H9 (cell line): ENCODE measurements around the gene SYNGR2. TPM values are rescaled to one million over a fixed set of nuclear protein-coding genes. Genes with fewer than 3 reads are reported as not detected.
A peak's percentile ranks its signal among the peaks of the same experiment; 100 is the strongest.

Experiments used
- DNase-seq: peaks from one replicate; pipeline ENCODE4 v3.0.0-alpha.2; 2017
- H2AFZ ChIP-seq: one replicate; pipeline ENCODE4 v1.6.1; 2013; ENCODE audit warnings: mild to moderate bottlenecking, low read length, control low read depth, moderate library complexity
- H2AK5ac ChIP-seq: 2 replicates; pipeline ENCODE4 v1.6.1; 2013; ENCODE audit warnings: low read length, control low read depth, mixed read lengths; ENCODE audit not compliant: insufficient read length
- H2BK120ac ChIP-seq: one replicate; pipeline ENCODE4 v1.6.1; 2013; ENCODE audit warnings: low read depth, mild to moderate bottlenecking, low read length, control low read depth, inconsistent platforms; ENCODE audit not compliant: poor library complexity, severe bottlenecking
- H2BK12ac ChIP-seq: 2 replicates; pipeline ENCODE4 v1.6.1; 2013; ENCODE audit warnings: low read length, control low read depth, mixed read lengths, low read depth; ENCODE audit not compliant: insufficient read length
- H2BK15ac ChIP-seq: 2 replicates; pipeline ENCODE4 v1.6.1; 2013; ENCODE audit warnings: low read depth, low read length, control low read depth
- H2BK20ac ChIP-seq: one replicate; pipeline ENCODE4 v1.6.1; 2013; ENCODE audit warnings: low read depth, mild to moderate bottlenecking, low read length, control low read depth, inconsistent platforms; ENCODE audit not compliant: poor library complexity, severe bottlenecking
- H2BK5ac ChIP-seq: 2 replicates; pipeline ENCODE4 v1.6.1; 2013; ENCODE audit warnings: low read length, control low read depth, mixed read lengths; ENCODE audit not compliant: insufficient read length
- H3K14ac ChIP-seq: 2 replicates; pipeline ENCODE4 v1.6.1; 2013; ENCODE audit warnings: low read length, control low read depth; ENCODE audit not compliant: insufficient read depth
- H3K18ac ChIP-seq: 2 replicates; pipeline ENCODE4 v1.6.1; 2013; ENCODE audit warnings: low read depth, mild to moderate bottlenecking, mixed read lengths, low read length, control low read depth; ENCODE audit not compliant: insufficient read length
- H3K23ac ChIP-seq: 2 replicates; pipeline ENCODE4 v1.6.1; 2013; ENCODE audit warnings: low read length, control low read depth, mixed read lengths, low read depth; ENCODE audit not compliant: insufficient read length
- H3K23me2 ChIP-seq: 2 replicates; pipeline ENCODE4 v1.6.1; 2013; ENCODE audit warnings: low read depth, mild to moderate bottlenecking, mixed read lengths, low read length, control low read depth; ENCODE audit not compliant: insufficient read length, poor library complexity, severe bottlenecking
- H3K27ac ChIP-seq: 2 replicates; pipeline ENCODE4 v1.5.1; 2013; ENCODE audit warnings: low read length, control low read depth, mixed read lengths, low read depth; ENCODE audit not compliant: insufficient read length
- H3K27me3 ChIP-seq: 2 replicates; pipeline ENCODE4 v1.6.1; 2013; ENCODE audit warnings: low read length, control low read depth, inconsistent platforms; ENCODE audit not compliant: insufficient read depth
- H3K4ac ChIP-seq: 2 replicates; pipeline ENCODE4 v1.6.1; 2013; ENCODE audit warnings: low read depth, mild to moderate bottlenecking, control low read depth, inconsistent platforms, low read length, moderate library complexity
- H3K4me1 ChIP-seq: 2 replicates; pipeline ENCODE4 v1.6.1; 2013; ENCODE audit warnings: low read length, control low read depth, inconsistent platforms; ENCODE audit not compliant: insufficient read depth
- H3K4me2 ChIP-seq: 2 replicates; pipeline ENCODE4 v1.6.1; 2013; ENCODE audit warnings: low read length, control low read depth, mixed read lengths; ENCODE audit not compliant: insufficient read length, insufficient read depth
- H3K56ac ChIP-seq: 2 replicates; pipeline ENCODE4 v1.6.1; 2013; ENCODE audit warnings: low read depth, mild to moderate bottlenecking, mixed read lengths, low read length, control low read depth; ENCODE audit not compliant: insufficient read length
- H3K79me1 ChIP-seq: 2 replicates; pipeline ENCODE4 v1.6.1; 2013; ENCODE audit warnings: low read depth, mild to moderate bottlenecking, moderate library complexity, low read length, control low read depth, inconsistent platforms; ENCODE audit not compliant: insufficient read depth, poor library complexity, severe bottlenecking
- H3K79me2 ChIP-seq: 2 replicates; pipeline ENCODE4 v1.6.1; 2013; ENCODE audit warnings: low read length, control low read depth, inconsistent platforms; ENCODE audit not compliant: insufficient read depth
- H3K9ac ChIP-seq: 2 replicates; pipeline ENCODE4 v1.6.1; 2013; ENCODE audit warnings: low read length, control low read depth, mixed read lengths; ENCODE audit not compliant: insufficient read length; ENCODE audit errors: extremely low read depth
- H3K9me3 ChIP-seq: one replicate; pipeline ENCODE4 v1.6.1; 2013; ENCODE audit warnings: low read depth, low read length, inconsistent platforms; ENCODE audit not compliant: control insufficient read depth
- H3T11ph ChIP-seq: one replicate; pipeline ENCODE4 v1.6.1; 2013; ENCODE audit warnings: mild to moderate bottlenecking, low read length, control low read depth, inconsistent platforms
- H4K20me1 ChIP-seq: one replicate; pipeline ENCODE4 v1.6.1; 2013; ENCODE audit not compliant: control insufficient read depth, insufficient read length, insufficient read depth
- H4K5ac ChIP-seq: 2 replicates; pipeline ENCODE4 v1.6.1; 2013; ENCODE audit warnings: low read depth, mild to moderate bottlenecking, mixed read lengths, low read length, control low read depth; ENCODE audit not compliant: insufficient read length
- H4K8ac ChIP-seq: replicated peaks from 2 replicates; pipeline ENCODE4 v1.6.1; 2013; ENCODE audit warnings: low read length, control low read depth, mixed read lengths, low read depth; ENCODE audit not compliant: insufficient read length
- H4K91ac ChIP-seq: 2 replicates; pipeline ENCODE4 v1.6.1; 2013; ENCODE audit warnings: low read depth, mild to moderate bottlenecking, moderate library complexity, mixed read lengths, low read length, control low read depth; ENCODE audit not compliant: insufficient read length
- H3K27ac Mint-ChIP-seq, 3 experiments: 2 replicates in 2 of 3; 3 replicates in 1 of 3; pipeline ENCODE4 v1.8.0; 2020 to 2021; ENCODE audit warnings: mixed read lengths in 3 of 3, mild to moderate bottlenecking in 1 of 3, moderate library complexity in 1 of 3
- H3K27me3 Mint-ChIP-seq: 2 replicates; pipeline ENCODE4 v1.8.0; 2021; ENCODE audit warnings: low read depth, mild to moderate bottlenecking, moderate library complexity, mixed read lengths
- H3K36me3 Mint-ChIP-seq, 3 experiments: 2 replicates in 2 of 3; 3 replicates in 1 of 3; pipeline ENCODE4 v1.8.0; 2020 to 2021; ENCODE audit warnings: low read depth in 3 of 3, mixed read lengths in 3 of 3; ENCODE audit not compliant: insufficient read depth in 1 of 3
- H3K4me1 Mint-ChIP-seq, 2 experiments: 2 replicates each; pipeline ENCODE4 v1.8.0; 2020; ENCODE audit warnings: mixed read lengths in 2 of 2
- H3K4me3 Mint-ChIP-seq, 2 experiments: 2 replicates in 1 of 2; 3 replicates in 1 of 2; pipeline ENCODE4 v1.8.0; 2020 to 2021; ENCODE audit warnings: mild to moderate bottlenecking in 2 of 2, mixed read lengths in 2 of 2, moderate library complexity in 1 of 2
- H3K9me3 Mint-ChIP-seq, 2 experiments: 2 replicates in 1 of 2; 3 replicates in 1 of 2; pipeline ENCODE4 v1.8.0; 2020; ENCODE audit warnings: mild to moderate bottlenecking in 2 of 2, mixed read lengths in 2 of 2, moderate library complexity in 1 of 2
- WGBS: extraction: QIAGEN DNeasy Blood & Tissue Kit; methylation state at CpG from one replicate; pipeline ENCODE4 v1.1.7; 2013; ENCODE audit warnings: missing lambda C conversion rate, low lambda C conversion rate, mixed read lengths; ENCODE audit not compliant: insufficient read length; ENCODE audit errors: extremely low coverage; 5-methylcytosine and 5-hydroxymethylcytosine counted together
- total RNA-seq: library from RNA; stranded (reverse); gene quantifications from 2 replicates; pipeline ENCODE4 v1.2.1, GENCODE V29; 2021
- TF ChIP-seq, protein P1 (sequence below): fragments of 200-600 bp; sonication (generic); conservative IDR thresholded peaks from 3 replicates; pipeline ENCODE4 v1.8.0; 2021; ENCODE audit warnings: antibody characterized with exemption, mild to moderate bottlenecking

The SYNGR2 gene
- total RNA-seq, 1 experiment from 2014 or later: 41.0 TPM

DNA sequence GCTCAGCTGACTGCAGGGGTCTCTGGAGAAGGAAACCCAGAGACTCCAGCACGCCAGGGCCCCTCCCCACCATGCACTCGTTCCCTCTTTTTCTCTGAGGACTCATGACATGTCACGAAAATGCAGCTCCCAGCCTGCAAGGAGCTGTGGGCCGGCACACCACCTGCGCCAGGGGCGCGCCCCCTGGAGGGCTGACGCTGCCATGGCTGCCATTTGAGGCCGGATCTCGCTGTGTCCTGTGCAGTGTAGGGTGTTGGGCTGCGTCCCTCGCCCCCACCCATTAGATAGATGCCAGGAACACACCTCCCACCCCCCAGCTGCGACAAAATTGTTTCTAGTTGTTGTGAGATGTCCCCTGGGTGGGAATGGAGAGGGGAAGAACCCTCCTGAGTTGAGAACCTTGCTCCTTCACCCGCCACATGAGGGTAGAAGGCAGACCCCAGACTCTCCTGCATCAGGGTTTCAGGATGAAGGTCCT lies 8.2 kb downstream of the SYNGR2 start:
- Histone ChIP-seq H4K5ac (no peak overlapping the region), H2BK20ac (no peak overlapping the region), H3K4me1 (no peaks in the 10 kb centered on the region; the same call in 1 of the 2 replicates), H3K56ac (no peak overlapping the region), H3K79me2 (no peaks in the 10 kb centered on the region), H2BK120ac (no peak overlapping the region), H3K9me3 (no peaks in the 10 kb centered on the region), H3K9ac (no peak overlapping the region), H3K4ac (no peak overlapping the region), H4K91ac (no peak overlapping the region), H4K20me1 (no peaks in the 10 kb centered on the region), H2AFZ (no peak overlapping the region), H2BK15ac (no peak overlapping the region), H2BK12ac (no peak overlapping the region), H2BK5ac (no peak overlapping the region), H3K79me1 (no peaks in the 10 kb centered on the region), H4K8ac (no peak overlapping the region), H2AK5ac (no peak overlapping the region), H3K4me2 (no peak overlapping the region), H3K27ac (no peak overlapping the region), H3K18ac (no peak overlapping the region), H3K23ac (no peak overlapping the region), H3K14ac (no peak overlapping the region), H3K23me2 (no peaks in the 10 kb centered on the region), H3K27me3 (no peaks in the 10 kb centered on the region), H3T11ph (no peak overlapping the region)
- H3K27ac Mint-ChIP-seq: peak overlapping the region in 1 of 3 experiments; percentile 57; a peak in 1 of 7 replicates
- H3K36me3 Mint-ChIP-seq: peaks cover 49 to 79% (median 73%) of the 10 kb centered on the region in 3 experiments
- H3K4me1 Mint-ChIP-seq: peaks cover 26 to 41% of the 10 kb centered on the region in 2 experiments
- no peaks in the 10 kb centered on the region; a peak in 1 of 5 replicates for H3K9me3 Mint-ChIP-seq
- DNase-seq: peak; percentile 91
- no peak overlapping the region for H3K4me3 Mint-ChIP-seq
- no peaks in the 10 kb centered on the region; the same call in 1 of the 2 replicates for H3K27me3 Mint-ChIP-seq
- no CpG with 5 or more reads among the region's 14 CpGs for WGBS
- TF ChIP-seq, protein P1, sequence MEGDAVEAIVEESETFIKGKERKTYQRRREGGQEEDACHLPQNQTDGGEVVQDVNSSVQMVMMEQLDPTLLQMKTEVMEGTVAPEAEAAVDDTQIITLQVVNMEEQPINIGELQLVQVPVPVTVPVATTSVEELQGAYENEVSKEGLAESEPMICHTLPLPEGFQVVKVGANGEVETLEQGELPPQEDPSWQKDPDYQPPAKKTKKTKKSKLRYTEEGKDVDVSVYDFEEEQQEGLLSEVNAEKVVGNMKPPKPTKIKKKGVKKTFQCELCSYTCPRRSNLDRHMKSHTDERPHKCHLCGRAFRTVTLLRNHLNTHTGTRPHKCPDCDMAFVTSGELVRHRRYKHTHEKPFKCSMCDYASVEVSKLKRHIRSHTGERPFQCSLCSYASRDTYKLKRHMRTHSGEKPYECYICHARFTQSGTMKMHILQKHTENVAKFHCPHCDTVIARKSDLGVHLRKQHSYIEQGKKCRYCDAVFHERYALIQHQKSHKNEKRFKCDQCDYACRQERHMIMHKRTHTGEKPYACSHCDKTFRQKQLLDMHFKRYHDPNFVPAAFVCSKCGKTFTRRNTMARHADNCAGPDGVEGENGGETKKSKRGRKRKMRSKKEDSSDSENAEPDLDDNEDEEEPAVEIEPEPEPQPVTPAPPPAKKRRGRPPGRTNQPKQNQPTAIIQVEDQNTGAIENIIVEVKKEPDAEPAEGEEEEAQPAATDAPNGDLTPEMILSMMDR: peak; percentile 94
